Right forelimb (tissue), 1 donor: ENCODE results near the gene SIL1.
"Not testable (repeated sequence)": the region's sequence is repeated elsewhere in the genome, so short reads cannot be mapped to it uniquely, and the experiment has no call there.

Source experiments
- DNase-seq: peaks from one replicate; pipeline ENCODE4 v3.0.0-alpha.2; 2018

The SIL1 gene

GRCh38 chr5:139138109-139138508, 60.1 kb downstream of the SIL1 start:
- no peak for DNase-seq

DNA sequence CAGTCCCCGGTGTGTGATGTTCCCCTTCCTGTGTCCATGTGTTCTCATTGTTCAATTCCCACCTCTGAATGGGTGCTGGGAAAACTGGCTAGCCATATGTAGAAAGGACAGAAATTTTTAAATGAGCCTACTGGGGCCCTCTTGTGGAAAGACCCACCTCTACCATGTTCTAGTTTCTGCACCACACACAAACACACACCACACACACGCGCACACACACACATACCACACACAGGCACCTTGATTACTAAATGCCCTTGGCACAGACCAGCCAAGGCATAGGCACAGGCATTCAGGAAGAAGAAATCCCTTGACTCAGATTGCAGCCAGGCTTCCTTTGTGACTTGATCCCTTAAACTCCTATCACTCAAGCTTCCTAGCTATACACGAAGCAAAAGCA, 60.5 kb downstream of the SIL1 start:
- DNase-seq, result no peak

DNA sequence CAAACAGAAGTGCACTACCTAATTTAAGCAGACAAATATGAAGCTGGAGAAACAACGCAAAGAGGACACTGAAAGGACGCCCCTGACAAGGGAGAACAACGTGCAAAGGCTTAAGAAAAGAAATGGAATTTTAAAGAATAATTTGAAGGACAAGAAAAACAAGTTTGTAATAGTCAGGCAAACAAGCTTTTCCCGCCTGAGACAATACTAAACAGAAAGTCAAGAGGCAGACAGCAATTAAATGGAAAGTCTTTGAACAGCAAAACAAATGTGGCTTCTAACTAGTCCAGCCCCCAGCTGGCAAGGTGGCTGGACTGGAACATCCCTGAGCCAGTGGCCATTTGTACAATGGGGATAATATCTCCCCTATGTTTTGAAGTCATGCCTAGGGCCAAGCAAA, 63.3 kb downstream of the SIL1 start:
- DNase-seq, result no peak

DNA sequence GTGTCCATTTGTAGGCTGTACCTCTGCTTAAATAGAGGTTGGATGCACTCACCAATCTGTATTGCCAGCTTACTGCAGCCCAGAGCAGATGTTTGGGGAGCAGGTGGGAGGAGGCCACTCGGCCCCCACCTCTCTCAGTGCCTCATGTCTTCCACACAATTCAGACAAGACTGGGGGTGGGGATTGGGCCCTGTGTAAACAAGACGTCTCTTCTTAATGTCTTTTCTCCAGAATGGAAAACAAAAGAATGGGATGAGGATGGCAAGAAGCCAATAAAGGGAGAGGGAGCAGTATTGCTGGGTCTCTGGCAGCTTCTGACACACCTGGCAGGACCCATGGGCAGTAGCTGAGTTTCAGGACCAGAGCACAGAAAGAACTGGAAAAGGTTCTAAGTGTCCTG, 64.9 kb downstream of the SIL1 start:
- DNase-seq, result no peak

DNA sequence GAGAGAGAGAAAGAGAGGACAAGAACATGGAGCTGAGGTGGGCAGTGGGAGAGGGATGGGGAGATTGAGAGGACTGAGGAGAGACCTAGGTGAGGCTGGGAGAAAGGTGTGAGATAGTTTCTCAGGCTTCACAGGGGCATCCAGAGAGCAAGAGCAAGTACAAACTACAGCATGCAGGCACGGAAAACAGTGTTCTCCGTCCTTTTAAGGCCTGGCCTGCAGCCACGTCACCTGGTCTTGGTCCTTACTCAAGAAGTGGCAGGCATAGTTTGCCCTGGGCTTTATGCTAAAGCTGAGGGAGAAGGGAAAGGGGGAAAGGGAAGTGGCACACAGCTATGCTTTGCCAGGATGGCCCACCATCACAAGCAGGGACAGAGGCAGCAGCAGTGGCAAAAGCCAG, 65.7 kb downstream of the SIL1 start:
- no peak for DNase-seq

DNA sequence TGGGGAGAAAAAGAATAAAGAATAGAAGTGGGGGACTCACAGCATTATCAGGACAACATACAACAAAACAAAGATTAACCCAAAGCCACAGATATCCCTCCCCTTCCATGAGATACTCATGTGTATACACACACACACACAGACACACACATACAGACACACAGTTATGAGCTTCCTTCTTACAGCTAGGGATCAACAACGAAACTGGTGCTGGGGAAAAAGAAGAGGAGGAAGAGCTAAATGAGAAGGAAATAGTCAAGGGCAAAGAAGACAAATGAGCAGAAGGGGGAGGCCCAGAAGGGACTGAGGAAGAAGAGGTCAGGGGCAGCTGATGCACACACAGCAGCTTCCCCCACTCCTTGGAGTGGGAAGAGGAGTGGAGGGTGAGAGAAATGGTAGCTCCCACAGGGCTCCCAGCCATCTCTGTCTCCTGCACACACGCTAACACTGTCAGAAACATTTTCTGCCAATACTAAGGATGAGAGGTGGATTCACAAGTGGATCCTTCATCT, 66.2 kb downstream of the SIL1 start:
- DNase-seq, result no peak

DNA sequence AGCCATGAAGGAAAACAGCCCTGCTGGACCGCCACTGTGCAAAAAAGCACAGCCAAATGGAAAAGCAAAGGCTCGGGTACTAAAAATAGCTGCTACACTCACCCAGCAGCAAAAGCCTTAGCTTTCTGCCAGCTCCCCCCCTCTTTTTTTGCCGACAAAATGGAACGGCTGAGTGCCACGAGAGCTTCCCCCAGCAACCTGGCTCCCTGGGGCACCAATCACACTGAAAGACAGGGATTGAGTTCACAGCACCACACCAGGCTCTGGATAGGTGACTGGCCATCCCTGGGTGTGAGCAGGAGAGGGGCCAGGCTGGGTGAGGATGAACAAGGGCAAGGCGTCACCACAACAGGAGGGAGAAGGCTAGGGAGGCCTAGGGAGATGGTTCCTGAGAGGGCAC, 66.7 kb downstream of the SIL1 start:
- peak; percentile 61 for DNase-seq

- DNase-seq, result no peak
These were observed 67.1 kb downstream of the SIL1 start for GRCh38 chr5:139131062-139131461.

- DNase-seq, result no peak
These were observed 68.0 kb downstream of the SIL1 start for GRCh38 chr5:139130214-139130613.

DNA sequence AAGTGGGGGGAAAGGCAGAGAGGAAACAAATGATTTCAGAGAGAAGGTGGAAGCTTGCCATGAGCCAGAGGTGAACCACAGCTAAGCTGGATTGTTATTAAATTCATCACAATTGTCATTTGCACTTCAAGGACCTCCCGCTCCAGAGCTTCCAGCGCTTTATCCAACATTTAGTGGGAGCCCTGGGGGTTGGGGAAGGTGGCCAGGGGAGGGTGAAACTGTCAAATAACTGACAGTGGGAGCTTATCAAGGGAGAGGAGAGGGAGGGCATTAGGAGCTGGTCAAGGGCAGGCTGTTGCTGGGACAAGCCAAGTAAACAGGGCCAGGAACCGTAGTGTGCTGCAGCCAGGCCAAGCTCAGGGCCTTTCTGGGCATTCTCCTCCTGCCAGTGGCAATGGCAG, 71.5 kb downstream of the SIL1 start:
- peak; percentile 28 for DNase-seq

DNA sequence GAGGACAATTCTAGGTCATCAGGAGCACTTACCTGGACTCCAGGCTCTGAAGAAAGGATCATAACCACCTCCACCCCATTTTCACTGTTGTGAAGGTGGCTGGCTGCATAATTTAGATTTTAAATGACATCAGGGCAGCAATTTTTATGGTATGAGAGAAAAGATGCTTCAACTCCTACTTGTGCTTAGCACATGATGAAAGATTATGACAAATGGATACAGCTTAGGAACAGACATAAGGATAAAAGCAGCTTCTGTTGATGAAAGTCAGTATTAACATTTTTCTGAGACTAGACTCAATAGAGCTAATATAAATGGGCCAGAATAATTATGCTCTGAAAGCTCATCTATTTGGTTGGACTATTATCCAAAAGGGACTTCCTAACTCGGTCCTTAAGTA, 72.2 kb downstream of the SIL1 start:
- DNase-seq, result no peak

GRCh38 chr5:139124774-139125520, 73.2 kb downstream of the SIL1 start:
- peak; percentile 9 for DNase-seq

DNA sequence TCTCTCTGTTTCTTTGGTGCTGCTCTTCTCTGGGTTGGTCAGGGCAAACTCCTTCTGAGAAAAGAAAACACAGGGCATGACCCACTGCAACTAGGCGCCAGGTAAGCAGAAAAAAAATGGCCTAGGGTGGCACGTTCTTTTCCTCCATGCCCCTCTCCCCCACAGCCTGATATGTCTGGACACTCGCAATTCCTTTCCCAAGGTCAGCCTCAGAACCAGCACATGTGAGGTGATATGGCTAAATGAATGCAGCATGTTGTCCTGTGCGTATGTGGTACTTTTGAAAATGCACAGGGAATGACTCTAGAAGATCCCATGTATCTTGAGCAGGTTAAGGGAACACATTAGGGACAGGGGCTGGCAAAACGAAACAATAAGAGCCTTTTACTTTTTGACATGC, 77.0 kb downstream of the SIL1 start:
- DNase-seq, result no peak

GRCh38 chr5:139120521-139120920, 77.6 kb downstream of the SIL1 start:
- DNase-seq, result no peak

DNA sequence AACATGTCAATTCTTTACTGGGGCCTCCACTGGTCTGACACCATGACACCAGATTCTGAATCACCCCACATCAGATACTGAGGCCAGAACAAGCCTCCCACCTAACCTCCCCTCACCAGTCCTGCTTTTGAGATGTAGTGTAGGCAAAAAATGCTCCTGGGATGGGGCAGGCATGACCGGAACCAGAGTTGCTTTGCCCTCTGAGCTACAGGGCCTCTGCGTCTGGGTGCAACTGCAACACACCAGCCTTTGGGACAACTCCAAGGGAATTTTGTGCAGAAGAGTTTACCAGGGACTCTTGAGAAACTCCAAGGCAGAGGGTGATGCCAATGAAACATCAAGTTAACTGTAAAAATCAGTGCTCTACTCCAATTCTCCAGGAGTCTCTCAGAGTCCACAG, 79.4 kb downstream of the SIL1 start:
- no peak for DNase-seq

DNA sequence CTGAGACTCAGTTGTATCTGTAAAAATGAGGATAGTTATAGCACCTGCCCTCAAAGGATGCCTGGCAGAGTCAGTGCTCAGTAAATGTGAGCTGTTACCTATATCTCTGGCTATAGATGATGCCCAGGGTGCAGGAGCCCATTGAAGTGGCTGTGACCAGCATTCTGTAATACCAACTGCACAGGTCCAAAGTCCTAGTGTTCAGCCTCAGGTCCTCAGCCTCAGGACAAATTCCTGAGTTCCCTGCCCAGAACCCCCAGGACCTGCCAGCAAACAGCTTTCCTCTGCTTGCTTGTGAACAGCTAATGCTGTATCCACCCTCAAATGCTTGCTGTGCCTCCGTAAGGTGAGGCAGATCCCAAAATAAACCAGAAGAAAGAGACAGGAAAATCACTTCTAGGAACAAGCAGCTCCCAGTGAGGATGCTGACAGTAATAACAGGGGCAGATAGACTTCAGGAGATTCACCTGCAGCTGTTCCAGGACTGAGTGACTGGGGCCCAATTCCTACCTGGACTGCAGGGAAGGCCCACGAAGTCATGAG, 80.8 kb downstream of the SIL1 start:
- no peak for DNase-seq

DNA sequence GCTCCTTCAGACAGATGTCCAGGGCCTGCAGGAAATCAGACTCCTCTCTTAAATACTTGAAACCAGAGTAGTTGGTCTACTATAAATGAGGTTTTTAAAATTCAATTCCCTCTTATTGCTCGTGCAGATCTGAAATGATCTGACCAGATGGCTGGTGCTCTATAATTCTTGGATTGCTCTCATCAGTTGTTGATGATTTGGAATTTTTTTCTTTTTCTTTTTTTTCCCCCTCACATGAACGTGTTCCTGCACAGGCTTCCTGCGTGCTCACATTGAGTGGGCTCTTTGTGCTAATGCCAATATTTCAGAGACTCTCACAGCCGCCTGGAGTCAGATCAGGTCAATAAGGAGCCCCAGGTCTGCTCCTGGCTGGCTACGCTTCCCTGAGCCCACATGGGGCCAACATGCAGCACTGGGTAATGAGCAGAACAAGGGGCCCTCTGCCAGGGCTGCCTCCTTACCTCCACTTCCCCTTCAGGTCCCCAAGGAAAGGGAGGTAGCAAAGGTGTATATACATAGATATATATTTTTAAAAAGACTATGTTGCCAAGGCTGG, 82.0 kb downstream of the SIL1 start:
- no peak for DNase-seq

GRCh38 chr5:139113892-139114291, 84.3 kb downstream of the SIL1 start:
- DNase-seq, result no peak

DNA sequence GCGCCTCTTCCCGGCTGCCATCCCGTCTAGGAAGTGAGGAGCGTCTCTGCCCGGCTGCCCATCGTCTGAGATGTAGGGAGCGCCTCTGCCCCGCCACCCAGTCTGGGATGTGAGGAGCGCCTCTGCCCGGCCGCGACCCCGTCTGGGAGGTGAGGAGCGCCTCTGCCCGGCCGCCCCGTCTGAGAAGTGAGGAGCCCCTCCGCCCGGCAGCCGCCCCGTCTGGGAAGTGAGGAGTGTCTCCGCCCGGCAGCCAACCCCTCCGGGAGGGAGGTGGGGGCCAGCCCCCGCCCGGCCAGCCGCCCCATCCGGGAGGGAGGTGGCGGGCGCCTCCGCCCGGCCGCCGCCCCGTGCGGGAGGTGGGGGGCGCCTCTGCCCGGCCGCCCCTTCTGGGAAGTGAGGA, 85.8 kb downstream of the SIL1 start:
- DNase-seq, result not testable (repeated sequence)

GRCh38 chr5:139110526-139111168, 87.5 kb downstream of the SIL1 start:
- DNase-seq, result no peak

DNA sequence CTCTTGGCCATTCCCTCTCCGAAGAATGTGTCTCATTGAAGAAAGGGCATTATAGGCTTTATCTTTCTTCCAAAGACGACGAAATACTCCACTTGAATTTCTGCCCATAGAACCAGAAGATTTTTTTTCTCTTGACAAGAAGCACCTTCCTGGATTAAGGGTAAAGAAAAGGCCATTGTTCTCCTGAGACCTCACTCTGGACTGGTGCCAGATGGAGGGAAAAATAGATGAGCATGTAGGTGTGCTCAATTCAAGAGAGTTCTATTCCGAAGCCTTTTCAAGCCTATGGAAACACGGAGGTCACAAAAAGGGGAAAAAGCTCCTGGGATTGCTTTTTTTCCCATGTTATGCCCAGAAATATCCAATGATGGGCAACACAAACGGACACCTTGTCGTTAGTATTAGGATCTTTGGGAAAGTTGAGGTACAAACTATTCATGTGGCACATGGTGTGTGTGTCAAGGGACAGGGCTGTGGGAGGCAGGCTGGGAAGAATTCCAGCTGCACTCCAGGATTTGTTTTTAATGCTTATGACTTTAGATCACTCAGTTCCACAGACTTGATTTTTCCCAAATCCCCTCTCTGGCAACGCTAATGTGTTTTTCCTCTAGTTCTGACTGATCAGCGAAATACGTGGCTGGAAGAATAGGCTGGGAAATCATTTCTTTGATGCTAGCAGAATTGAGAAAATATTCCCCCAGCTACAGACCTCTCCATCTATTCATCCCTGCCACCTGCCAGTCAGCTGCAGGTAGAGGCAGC, 89.9 kb downstream of the SIL1 start:
- DNase-seq, result no peak

DNA sequence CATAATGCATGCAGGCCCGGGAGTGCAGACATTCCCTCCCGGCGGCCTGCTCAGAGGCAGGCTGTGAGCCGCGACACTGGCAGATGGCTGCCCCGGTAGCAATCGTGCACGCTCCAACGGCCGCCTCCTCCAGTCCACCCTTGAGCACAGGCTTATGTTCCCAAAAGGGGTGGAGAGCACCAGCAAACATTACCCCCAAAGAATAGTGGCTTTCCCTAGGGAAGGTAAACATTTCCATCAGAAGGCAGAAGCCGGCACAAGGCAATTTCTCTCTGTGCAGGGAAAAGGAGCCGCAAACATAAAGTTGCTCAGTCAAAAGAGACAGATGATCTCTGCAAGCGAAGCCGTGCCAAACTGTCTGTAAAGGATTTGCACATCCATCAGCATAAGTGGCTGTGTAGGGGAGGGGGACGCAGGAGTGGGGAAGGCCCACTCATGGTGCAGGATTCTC, 92.5 kb downstream of the SIL1 start:
- no peak for DNase-seq
